ENCODE data around the gene LMBR1.
"Not testable (repeated sequence)": the region's sequence is repeated elsewhere in the genome, so short reads cannot be mapped to it uniquely, and the experiment has no call there.

Gene LMBR1

GRCh38 chr7:156892821-156893706, at the start of gene LMBR1:
Gene LMBR1 (minus strand): TSS chr7:156893183. CDS start chr7:156892993, 190 bp downstream.
- DNase-seq: peak; percentile 81

DNA sequence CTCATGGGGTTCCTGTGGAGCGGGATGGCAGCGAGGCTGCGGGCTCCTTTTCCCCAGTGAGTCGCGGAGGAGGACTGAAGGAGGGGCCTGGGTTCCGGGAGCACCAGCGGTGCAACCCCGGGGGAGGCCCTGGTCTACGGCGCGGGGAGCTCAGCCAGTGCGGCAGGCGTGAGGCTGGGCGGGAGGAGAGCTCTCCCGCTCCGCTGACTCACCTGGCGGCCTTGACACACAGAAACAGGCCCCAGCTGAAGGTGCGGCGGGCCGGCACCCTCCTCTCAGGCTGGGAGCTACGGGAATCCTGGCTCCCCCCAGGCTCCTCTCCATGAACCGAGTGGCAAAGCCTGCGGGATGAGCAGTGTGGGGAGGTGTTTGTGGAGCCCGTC, 49.7 kb upstream of the LMBR1 start:
- DNase-seq: no peak

- DNase-seq: no peak
These were observed 48.6 kb upstream of the LMBR1 start for GRCh38 chr7:156941393-156942182.

DNA sequence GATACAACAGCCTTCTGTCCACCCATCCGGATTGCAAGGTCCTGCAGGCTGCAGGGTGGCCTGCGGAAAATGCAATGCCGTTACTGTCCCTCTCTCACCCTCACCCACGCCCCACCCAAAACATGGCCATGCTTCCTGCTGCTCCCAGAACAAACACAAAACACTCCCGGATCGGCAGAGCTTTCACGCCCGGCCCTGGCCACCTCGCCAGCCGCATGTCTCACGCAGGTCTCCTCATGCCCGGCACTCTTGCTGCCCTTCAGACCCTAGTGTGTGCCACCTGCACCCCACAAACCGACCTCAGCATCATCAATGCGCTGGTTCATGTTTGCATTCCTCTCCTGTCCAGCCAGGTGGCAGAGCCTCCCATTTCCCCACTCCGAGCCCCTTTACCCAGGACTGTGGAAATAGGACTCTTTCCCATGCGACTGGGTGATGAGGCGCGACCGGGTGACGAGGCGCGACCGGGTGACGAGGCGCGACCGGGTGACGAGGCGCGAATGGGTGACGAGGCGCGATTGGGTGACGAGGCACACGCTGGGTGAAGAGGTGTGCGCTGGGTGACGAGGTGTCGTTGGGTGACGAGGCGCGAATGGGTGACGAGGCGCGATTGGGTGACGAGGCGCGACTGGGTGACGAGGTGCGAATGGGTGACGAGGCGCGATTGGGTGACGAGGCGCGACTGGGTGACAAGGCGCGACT, 47.6 kb upstream of the LMBR1 start:
- DNase-seq: no peak

DNA sequence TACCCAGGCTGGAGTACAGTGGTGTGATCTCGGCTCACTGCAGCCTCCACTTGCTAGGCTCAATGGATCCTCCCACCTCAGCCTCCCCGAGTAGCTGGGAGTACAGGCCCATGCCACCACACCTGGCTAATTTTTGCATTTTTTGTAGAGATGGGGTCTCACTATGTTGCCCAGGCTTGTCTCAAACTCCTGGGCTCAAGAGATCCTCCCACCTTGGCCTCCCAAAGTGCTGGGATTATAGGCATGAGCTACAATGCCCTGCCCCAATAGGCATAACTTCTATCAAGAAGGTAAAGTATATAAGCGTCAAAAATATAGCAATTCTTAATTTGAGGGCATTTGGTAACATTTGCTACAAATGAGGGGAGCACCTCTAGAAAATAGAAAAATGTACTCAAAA, 43.8 kb upstream of the LMBR1 start:
- not testable (repeated sequence) for DNase-seq

DNA sequence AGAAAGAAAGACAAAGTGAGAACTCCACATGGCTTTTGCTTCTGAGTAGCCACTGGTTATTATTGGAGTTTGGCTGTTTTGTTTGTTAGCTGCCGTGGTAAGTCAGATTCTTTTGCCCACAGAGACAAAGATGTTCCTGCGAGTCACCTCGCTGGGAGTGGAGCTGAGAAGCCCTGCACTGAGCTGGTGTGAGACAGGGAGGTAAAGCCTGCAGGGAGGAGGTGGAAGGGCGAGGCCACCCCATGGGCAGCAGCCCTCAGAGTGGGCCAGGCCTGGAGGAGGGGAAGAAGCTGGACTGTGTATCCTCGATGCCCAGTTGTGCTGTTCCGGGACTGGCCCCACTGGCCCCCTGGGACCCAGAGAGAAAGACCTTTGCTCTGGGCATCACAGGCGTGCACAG, 42.3 kb upstream of the LMBR1 start:
- DNase-seq: no peak

DNA sequence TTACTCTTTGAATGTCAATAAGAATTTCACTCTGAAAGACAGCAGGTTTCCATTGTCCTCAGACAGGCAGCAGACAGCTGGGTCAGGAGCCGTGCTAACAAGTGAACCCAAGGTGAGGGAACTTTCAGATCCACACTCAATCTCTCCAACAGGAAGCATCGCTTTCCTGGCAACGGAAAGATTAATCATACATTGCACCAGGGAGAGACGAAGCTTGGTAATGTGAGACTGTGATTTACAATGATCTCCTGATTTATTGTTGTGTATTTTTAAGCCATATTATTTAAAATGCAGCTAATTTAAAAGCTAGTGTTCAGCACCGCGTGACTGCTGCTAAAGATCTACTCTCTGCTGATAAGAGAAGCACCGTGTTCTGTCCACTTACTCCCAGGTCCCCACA, 39.0 kb upstream of the LMBR1 start:
- DNase-seq: no peak

DNA sequence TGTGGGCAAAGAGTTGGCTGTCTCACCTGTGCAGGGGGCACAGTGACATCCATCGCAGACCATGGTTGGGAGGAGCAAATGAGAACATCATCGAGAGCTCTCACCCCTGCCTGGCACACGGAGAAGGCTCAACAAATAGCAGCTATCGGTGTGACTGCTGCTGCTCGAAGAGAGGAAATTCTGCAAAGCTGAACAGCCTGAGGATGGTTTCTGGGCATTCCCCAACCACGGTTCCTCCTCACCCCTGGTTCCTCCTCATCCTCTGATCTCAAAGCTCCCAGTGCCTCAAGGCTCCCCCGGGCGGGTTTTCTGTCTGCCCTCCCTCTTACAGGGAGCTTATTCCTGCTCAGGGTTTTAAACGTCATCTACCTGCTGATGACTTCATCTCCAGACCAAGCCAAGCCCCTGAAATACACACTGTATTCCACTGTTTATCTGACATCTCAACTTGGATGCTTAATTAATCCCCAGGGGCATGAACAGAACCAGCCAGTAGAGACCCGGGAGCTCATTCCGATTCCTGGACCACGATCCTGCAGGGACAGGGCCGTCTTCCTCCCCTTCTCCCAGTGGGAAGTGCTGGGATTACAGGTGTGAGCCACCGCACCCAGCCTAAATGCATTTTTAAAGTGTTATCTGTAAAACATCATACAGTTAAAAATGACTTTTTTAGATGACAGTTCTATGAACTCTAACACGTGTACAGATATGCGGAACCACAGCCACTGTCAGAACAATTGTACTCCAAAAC, 37.0 kb upstream of the LMBR1 start:
- DNase-seq: no peak

DNA sequence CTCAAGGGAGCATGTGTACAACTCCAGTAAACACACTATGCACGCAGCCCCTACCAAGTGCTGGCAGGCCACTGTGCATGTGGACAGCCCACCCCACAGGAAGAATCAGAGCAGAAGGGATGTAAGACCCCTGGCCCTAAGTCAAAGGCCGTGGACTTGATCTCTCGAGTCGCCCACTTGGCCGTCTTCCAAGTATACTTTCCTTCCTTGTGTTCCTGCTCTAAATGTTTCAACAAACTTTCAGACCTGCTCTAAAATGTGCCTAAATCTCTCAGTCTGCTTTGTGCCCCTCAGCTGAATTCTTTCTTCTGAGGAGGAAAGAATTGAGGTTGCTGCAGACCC, 35.4 kb upstream of the LMBR1 start:
- no peak for DNase-seq

DNA sequence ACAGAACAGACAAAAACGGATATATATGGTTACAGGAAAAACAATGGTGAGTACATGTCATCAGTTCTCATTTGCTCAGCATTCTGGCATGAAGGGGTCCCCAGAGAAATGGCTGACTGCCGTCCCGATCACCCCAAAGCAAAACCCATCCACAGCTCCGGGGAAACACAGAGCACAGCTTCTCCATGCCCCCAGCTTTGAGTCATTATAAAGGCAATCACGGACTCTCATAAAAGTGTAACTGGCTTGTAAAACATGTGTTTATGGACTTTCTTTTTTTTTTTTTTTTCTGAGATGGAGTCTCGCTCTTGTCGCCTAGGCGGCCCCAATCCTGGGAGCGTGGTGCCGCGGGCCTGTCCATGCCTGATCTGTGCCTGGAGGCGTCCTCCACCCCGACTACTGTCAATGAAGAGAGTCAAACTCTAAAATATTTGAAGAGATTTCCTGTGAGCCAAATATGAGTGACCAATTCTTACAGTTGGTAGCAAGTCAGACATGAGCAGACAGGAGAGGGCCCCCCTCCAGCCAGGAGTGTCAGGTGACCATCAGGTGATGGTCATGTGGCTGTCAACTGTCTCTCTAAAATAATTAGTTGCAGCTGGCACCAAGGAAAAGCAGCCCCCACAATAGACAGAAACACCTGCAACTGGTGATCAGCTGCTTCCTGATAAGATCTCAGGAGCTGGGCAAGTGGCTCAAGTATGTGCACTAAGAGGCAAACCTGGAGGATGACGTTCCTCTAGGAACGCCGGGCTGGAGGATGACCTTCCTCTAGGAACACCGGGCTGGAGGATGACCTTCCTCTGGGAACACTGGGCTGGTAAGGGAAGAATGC, 34.8 kb upstream of the LMBR1 start:
- no peak for DNase-seq

GRCh38 chr7:156925821-156926220, 32.8 kb upstream of the LMBR1 start:
- DNase-seq: not testable (repeated sequence)

DNA sequence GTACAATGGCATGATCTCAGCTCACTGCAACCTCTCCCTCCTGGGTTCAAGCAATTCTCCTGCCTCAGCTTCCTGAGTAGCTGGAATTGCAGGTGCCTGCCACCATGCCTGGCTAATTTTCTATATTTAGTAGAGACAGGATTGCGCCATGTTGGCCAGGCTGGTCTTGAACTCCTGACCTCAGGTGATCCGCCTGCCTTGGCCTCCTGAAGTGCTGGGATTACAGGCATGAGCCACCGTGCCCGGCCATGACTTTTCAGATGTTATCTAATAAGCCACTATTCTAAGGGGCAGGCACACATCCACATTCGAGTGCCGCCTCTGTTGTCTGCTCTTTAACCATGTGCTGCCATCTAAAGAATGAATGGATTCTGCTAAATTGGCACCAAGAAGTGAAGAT, 29.3 kb upstream of the LMBR1 start:
- not testable (repeated sequence) for DNase-seq

DNA sequence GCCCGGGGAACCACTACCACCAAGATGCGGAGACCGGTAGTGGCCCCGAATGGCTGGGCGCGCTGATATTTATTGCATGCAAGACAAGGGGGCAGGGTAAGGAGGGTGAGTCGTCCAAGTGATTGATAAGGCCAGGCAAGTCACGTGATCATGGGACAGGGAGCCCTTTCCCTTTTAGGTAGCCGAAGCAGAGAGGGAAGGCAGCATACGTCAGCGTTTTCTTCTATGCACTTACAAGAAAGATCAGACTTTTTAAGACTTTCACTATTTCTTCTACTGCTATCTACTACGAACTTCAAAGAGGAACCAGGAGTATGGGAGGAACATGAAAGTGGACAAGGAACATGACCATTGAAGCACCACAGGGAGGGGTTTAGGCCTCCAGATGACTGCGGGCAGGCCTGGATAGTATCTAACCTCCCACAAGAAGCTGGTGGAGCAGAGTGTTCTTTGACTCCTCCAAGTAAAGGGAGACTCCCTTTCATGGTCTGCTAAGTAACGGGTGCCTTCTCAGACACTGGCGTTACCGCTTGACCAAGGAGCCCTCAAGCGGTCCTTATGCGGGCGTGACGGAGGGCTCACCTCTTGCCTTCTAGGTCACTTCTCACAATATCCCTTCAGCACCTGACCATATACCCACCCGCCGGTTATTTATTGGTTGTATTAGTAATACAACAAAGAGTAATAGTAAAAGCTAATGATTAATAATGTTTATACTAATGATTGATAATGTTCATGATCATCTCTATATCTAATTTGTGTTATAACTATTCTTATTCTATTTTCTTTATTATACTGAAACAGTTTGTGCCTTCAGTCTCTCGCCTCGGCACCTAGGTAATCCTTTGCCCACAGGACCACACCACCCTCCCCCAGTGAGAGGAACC, 27.7 kb upstream of the LMBR1 start:
- not testable (repeated sequence) for DNase-seq

GRCh38 chr7:156920076-156920475, 27.1 kb upstream of the LMBR1 start:
- no peak for DNase-seq

DNA sequence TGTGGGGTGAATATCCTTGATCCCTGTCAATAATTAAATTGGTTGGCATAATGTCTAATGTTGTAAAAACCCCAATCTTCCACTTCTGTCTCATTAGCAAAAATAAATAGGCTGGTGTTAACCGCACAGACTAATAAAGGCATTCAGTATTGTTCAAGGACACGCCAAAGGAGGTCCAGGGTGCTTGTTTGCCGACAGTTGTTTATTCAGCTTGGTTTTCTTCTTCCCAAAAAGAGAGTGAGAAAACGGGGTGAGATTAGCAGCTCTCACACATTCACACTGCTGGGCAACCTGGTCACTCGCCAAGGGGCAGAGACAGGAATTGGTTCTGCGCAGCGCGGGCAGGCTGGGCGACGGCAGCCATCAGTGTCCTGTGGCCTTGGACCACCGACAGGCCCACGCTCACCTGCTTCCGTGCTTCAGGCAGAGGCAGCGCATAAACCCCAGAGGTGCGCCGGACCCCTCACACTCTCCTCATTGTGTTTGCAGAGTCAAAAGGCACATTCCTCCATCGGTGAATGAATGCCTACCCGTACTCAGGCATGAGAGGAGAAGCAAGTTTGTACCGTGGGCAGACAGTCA, 26.2 kb upstream of the LMBR1 start:
- no peak for DNase-seq

GRCh38 chr7:156918635-156919034, 25.7 kb upstream of the LMBR1 start:
- no peak for DNase-seq

- DNase-seq: not testable (repeated sequence)
These were observed 16.7 kb upstream of the LMBR1 start for GRCh38 chr7:156909574-156910252.

- DNase-seq: no peak
These were observed 14.7 kb upstream of the LMBR1 start for GRCh38 chr7:156907656-156908055.

DNA sequence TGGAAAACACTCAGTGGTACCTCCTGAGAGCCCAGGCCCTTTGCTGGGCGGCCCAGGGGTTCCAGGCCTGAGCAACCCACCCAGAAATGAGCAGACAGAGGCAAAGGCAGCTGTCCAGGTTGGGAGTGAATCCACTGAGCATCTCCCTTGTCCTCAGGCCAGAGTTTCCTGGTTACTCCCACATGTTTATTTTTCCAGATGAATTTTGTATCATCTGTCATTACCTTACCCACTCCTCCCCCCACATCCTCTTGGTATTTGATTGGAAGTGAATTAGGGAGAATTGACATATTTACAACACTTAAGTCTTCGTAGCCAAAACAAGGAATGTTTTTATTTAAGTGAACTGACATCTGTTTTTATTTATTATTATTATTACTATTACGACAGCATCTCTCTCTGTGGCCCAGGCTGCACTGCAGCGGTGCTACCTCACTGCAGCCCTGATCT, 13.2 kb upstream of the LMBR1 start:
- no peak for DNase-seq
